Neural cell (in vitro differentiated cells): ENCODE data around the gene GSC2. TPM values are rescaled to one million over a fixed set of nuclear protein-coding genes. Genes with fewer than 3 reads are reported as not detected.

Source experiments
- H2AFZ ChIP-seq: fragments of 200-600, 300-800 bp; sonication (generic), shearing (Covaris generic); 2 replicates; pipeline ENCODE4 v1.6.0; 2014; ENCODE audit warnings: low read depth, mild to moderate bottlenecking, antibody characterized with exemption, low read length, moderate library complexity
- H3F3A ChIP-seq: fragments of 200-600 bp; shearing (Covaris generic); 2 replicates; pipeline ENCODE4 v1.6.1; 2016; ENCODE audit warnings: mild to moderate bottlenecking, moderate library complexity, mixed read lengths, antibody characterized with exemption, low read length; ENCODE audit not compliant: insufficient read depth, poor library complexity, severe bottlenecking
- H3K27ac ChIP-seq: fragments of 200-600, 300-800 bp; sonication (generic), shearing (Covaris generic); 2 replicates; pipeline ENCODE4 v1.5.1; 2014; ENCODE audit warnings: mild to moderate bottlenecking, low read length, moderate library complexity
- H3K27me3 ChIP-seq: fragments of 300-800, 200-600 bp; sonication (generic), shearing (Covaris generic); 2 replicates; pipeline ENCODE4 v1.6.0; 2014; ENCODE audit warnings: mild to moderate bottlenecking, low read depth, low read length, moderate library complexity; ENCODE audit not compliant: insufficient read depth
- H3K36me3 ChIP-seq: fragments of 300-800, 200-600 bp; sonication (generic), shearing (Covaris generic); 2 replicates; pipeline ENCODE4 v1.5.1; 2014; ENCODE audit warnings: mild to moderate bottlenecking, antibody characterized with exemption, low read length, moderate library complexity; ENCODE audit not compliant: insufficient read depth
- H3K4me2 ChIP-seq: fragments of 300-800, 200-600 bp; sonication (generic), shearing (Covaris generic); 2 replicates; pipeline ENCODE4 v1.6.0; 2014; ENCODE audit warnings: mild to moderate bottlenecking, low read length
- H3K4me3 ChIP-seq: fragments of 300-800, 200-600 bp; sonication (generic), shearing (Covaris generic); 2 replicates; pipeline ENCODE4 v1.5.1; 2014; ENCODE audit warnings: mild to moderate bottlenecking, low read length, moderate library complexity
- H3K79me2 ChIP-seq: fragments of 200-600 bp; shearing (Covaris generic); replicated peaks from 2 replicates; pipeline ENCODE4 v1.6.0; 2014; ENCODE audit warnings: mild to moderate bottlenecking, low read length, moderate library complexity; ENCODE audit not compliant: insufficient read depth
- H3K9ac ChIP-seq: fragments of 300-800, 200-600 bp; sonication (generic), shearing (Covaris generic); 2 replicates; pipeline ENCODE4 v1.6.1; 2016; ENCODE audit warnings: mild to moderate bottlenecking, low read length, mixed read lengths
- H3K9me2 ChIP-seq: fragments of 200-600 bp; shearing (Covaris generic); 2 replicates; pipeline ENCODE4 v1.6.1; 2016; ENCODE audit warnings: mild to moderate bottlenecking, low read length, mixed read lengths; ENCODE audit not compliant: insufficient read depth
- H3K9me3 ChIP-seq: fragments of 200-600, 300-800 bp; sonication (generic), shearing (Covaris generic); 2 replicates; pipeline ENCODE4 v1.6.1; 2016; ENCODE audit warnings: mild to moderate bottlenecking, mixed run types, low read length, moderate library complexity, mixed read lengths
- H4K20me1 ChIP-seq: fragments of 200-600 bp; shearing (Covaris generic); 2 replicates; pipeline ENCODE4 v1.6.1; 2016; ENCODE audit warnings: mild to moderate bottlenecking, mixed run types; ENCODE audit not compliant: insufficient read depth
- CTCF ChIP-seq: fragments of 450-650 bp; IDR thresholded peaks from 2 replicates; pipeline ENCODE4 v1.5.1; 2014; ENCODE audit warnings: antibody characterized with exemption, mild to moderate bottlenecking, moderate library complexity; ENCODE audit not compliant: poor library complexity, severe bottlenecking
- EP300 ChIP-seq: fragments of 450-650 bp; conservative IDR thresholded peaks from 2 replicates; pipeline ENCODE4 v1.6.1; 2014; ENCODE audit warnings: antibody characterized with exemption, mild to moderate bottlenecking, moderate library complexity; ENCODE audit not compliant: poor library complexity, severe bottlenecking
- EZH2 ChIP-seq: fragments of 200-600, 300-800 bp; shearing (Covaris generic), sonication (generic); IDR thresholded peaks from 2 replicates; pipeline ENCODE4 v1.6.1; 2014; ENCODE audit warnings: antibody characterized with exemption, low read length, borderline replicate concordance, mild to moderate bottlenecking; ENCODE audit not compliant: insufficient read depth, poor library complexity, severe bottlenecking
- MXI1 ChIP-seq: fragments of 450-650 bp; conservative IDR thresholded peaks from 2 replicates; pipeline ENCODE4 v1.6.1; 2014; ENCODE audit warnings: antibody characterized with exemption, mild to moderate bottlenecking; ENCODE audit not compliant: poor library complexity, severe bottlenecking
- POLR2AphosphoS5 ChIP-seq: IDR thresholded peaks from 2 replicates; pipeline ENCODE4 v1.6.1; 2012
- RAD21 ChIP-seq: fragments of 450-650 bp; conservative IDR thresholded peaks from 2 replicates; pipeline ENCODE4 v1.6.1; 2014; ENCODE audit warnings: antibody characterized with exemption, mild to moderate bottlenecking, moderate library complexity
- REST ChIP-seq: IDR thresholded peaks from 2 replicates; pipeline ENCODE4 v1.6.1; 2012; ENCODE audit warnings: borderline replicate concordance
- SMC3 ChIP-seq: fragments of 450-650 bp; conservative IDR thresholded peaks from 2 replicates; pipeline ENCODE4 v1.6.1; 2014; ENCODE audit warnings: antibody characterized with exemption, mild to moderate bottlenecking, moderate library complexity; ENCODE audit not compliant: poor library complexity
- TAF1 ChIP-seq: IDR thresholded peaks from 2 replicates; pipeline ENCODE4 v1.6.1; 2012; ENCODE audit warnings: low read depth
- polyA plus RNA-seq: library from polyadenylated mRNA; depleted of rRNA; stranded (reverse); fragments of >200 nt; gene quantifications from 2 replicates; pipeline ENCODE4 v1.2.3, GENCODE V29; 2014

GSC2 gene
- polyA plus RNA-seq, 1 donor from 2014 or later, result not detected

- Histone ChIP-seq H3K27ac (no peak overlapping the region), H3K4me2 (no peak overlapping the region)
These were observed 30.8 kb upstream of the GSC2 start for GRCh38 chr22:19180740-19181410.

GRCh38 chr22:19180234-19180633 lies 30.1 kb upstream of the GSC2 start:
- no peak overlapping the region for H3K4me3 ChIP-seq
- no peaks in the 10 kb centered on the region for H3K79me2 ChIP-seq
- no peaks in the 10 kb centered on the region for H4K20me1 ChIP-seq
- H3K9me2 ChIP-seq, result no peaks in the 10 kb centered on the region
- H3K36me3 ChIP-seq, result no peaks in the 10 kb centered on the region
- H3K27ac ChIP-seq, result no peak overlapping the region
- no peaks in the 10 kb centered on the region for H3F3A ChIP-seq
- H3K27me3 ChIP-seq, result no peaks in the 10 kb centered on the region
- no peak overlapping the region for H3K9ac ChIP-seq
- H2AFZ ChIP-seq, result no peak overlapping the region
- H3K9me3 ChIP-seq, result no peaks in the 10 kb centered on the region
- H3K4me2 ChIP-seq, result no peak overlapping the region
- TF ChIP-seq EZH2 (no peak), REST (no peak), SMC3 (no peak), RAD21 (no peak), EP300 (no peak), TAF1 (no peak)

More at GRCh38 chr22:19180740-19181410, 30.8 kb upstream of the GSC2 start:
- Histone ChIP-seq H2AFZ (no peak overlapping the region), H4K20me1 (no peaks in the 10 kb centered on the region), H3K27me3 (no peaks in the 10 kb centered on the region), H3K4me3 (no peak overlapping the region), H3K9me2 (no peaks in the 10 kb centered on the region), H3K36me3 (no peaks in the 10 kb centered on the region), H3K9ac (no peak overlapping the region), H3F3A (no peaks in the 10 kb centered on the region), H3K9me3 (no peaks in the 10 kb centered on the region), H3K79me2 (no peaks in the 10 kb centered on the region)
- TF ChIP-seq POLR2AphosphoS5 (no peak), EP300 (no peak), TAF1 (no peak), CTCF (no peak), EZH2 (no peak), REST (no peak), RAD21 (no peak), MXI1 (no peak), SMC3 (no peak)
